Measurements from ENCODE around the gene SLC4A2.

The SLC4A2 gene

GRCh38 chr7:151069841-151070573, 10.6 kb downstream of the SLC4A2 start:
- no peak for DNase-seq (ENCODE audit: low read depth)
- no peak for TF ChIP-seq CTCF (IDR thresholded peaks at IDR 0.05; ENCODE audit: control insufficient read depth, insufficient read depth, low read depth, low read length, missing control alignments)

DNA sequence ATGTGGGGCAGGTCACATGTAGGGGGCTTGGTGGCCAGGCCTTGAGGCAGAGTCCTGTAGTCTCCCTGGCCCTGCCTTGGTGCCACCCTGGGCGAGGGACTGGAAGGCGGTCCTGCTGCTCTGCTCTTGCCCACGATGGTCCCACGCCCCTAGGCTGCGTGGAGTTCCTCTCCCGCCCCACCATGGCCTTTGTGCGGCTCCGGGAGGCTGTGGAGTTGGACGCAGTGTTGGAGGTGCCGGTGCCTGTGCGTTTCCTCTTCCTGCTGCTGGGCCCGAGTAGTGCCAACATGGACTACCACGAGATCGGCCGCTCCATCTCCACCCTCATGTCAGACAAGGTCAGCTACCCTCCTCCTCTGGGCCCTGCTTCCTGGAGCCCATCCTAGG, 11.2 kb downstream of the SLC4A2 start:
- TF ChIP-seq CTCF (IDR thresholded peaks at IDR 0.05; ENCODE audit: control insufficient read depth, insufficient read depth, low read depth, low read length, missing control alignments): no peak
- DNase-seq (ENCODE audit: low read depth): no peak
- H3K4me3 ChIP-seq (ENCODE audit: control insufficient read depth, low read depth, low read length): no peak overlapping the region

More at GRCh38 chr7:151069841-151070573, 10.6 kb downstream of the SLC4A2 start:
- H3K4me3 ChIP-seq (ENCODE audit: control insufficient read depth, low read depth, low read length): no peak overlapping the region

DNA sequence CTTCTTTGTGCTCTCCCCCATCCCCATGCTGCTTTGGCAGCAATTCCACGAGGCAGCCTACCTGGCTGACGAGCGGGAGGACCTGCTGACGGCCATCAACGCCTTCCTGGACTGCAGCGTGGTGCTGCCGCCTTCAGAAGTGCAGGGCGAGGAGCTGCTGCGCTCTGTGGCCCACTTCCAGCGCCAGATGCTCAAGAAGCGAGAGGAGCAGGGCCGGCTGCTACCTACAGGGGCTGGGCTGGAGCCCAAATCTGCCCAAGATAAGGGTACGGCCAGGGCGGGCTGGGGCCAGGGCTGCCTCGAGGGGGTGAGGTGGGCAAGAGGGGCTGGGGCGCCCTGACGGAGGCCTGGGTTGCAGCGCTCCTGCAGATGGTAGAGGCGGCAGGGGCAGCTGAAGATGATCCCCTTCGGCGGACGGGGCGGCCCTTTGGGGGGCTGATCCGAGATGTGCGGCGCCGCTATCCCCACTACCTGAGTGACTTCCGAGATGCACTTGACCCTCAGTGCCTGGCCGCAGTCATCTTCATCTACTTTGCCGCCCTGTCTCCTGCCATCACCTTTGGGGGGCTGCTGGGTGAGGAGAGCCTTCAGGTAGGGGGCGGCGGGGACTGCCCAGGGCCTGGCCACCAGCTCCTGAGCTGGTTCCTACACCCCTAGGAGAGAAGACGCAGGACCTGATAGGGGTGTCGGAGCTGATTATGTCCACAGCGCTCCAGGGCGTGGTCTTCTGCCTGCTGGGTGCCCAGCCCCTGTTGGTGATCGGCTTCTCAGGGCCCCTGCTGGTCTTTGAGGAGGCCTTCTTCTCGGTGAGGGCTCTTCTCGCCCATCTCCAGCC, 11.9 kb downstream of the SLC4A2 start:
- no peak overlapping the region for H3K4me3 ChIP-seq (ENCODE audit: control insufficient read depth, low read depth, low read length)
- DNase-seq (ENCODE audit: low read depth): no peak
- TF ChIP-seq CTCF (IDR thresholded peaks at IDR 0.05; ENCODE audit: control insufficient read depth, insufficient read depth, low read depth, low read length, missing control alignments): no peak

- no peak overlapping the region for H3K4me3 ChIP-seq (ENCODE audit: control insufficient read depth, low read depth, low read length)
- DNase-seq (ENCODE audit: low read depth): no peak
- TF ChIP-seq CTCF (IDR thresholded peaks at IDR 0.05; ENCODE audit: control insufficient read depth, insufficient read depth, low read depth, low read length, missing control alignments): no peak
Observed at GRCh38 chr7:151073990-151074389, 14.6 kb downstream of the SLC4A2 start.

GRCh38 chr7:151074817-151075661, 15.7 kb downstream of the SLC4A2 start:
- H3K4me3 ChIP-seq (ENCODE audit: control insufficient read depth, low read depth, low read length): no peak overlapping the region
- no peak for TF ChIP-seq CTCF (IDR thresholded peaks at IDR 0.05; ENCODE audit: control insufficient read depth, insufficient read depth, low read depth, low read length, missing control alignments)
- no peak for DNase-seq (ENCODE audit: low read depth)

DNA sequence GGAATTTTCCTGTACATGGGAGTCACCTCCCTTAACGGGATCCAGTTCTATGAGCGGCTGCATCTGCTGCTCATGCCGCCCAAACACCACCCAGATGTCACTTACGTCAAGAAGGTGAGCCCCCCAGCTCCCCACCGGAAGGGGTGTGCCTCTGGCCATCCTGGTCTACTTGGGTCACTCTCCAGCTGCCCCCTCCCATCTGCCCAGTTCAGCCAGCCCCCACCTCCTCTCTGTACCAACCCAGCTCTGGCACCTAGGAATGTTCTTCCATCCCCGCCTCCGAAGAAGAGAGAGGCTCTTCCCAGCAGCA, 16.2 kb downstream of the SLC4A2 start:
- TF ChIP-seq CTCF (IDR thresholded peaks at IDR 0.05; ENCODE audit: control insufficient read depth, insufficient read depth, low read depth, low read length, missing control alignments): no peak
- no peak overlapping the region for H3K4me3 ChIP-seq (ENCODE audit: control insufficient read depth, low read depth, low read length)
- no peak for DNase-seq (ENCODE audit: low read depth)

Data from AG09309 (cell line).